GM12872 (cell line): ENCODE measurements around the gene BRPF1.

Experiments
- TF ChIP-seq, protein P1 (sequence below): IDR thresholded peaks from 3 replicates; pipeline ENCODE4 v1.5.1; 2011; ENCODE audit warnings: low read depth, mild to moderate bottlenecking, low read length, moderate library complexity; ENCODE audit not compliant: insufficient read depth

BRPF1 gene

DNA sequence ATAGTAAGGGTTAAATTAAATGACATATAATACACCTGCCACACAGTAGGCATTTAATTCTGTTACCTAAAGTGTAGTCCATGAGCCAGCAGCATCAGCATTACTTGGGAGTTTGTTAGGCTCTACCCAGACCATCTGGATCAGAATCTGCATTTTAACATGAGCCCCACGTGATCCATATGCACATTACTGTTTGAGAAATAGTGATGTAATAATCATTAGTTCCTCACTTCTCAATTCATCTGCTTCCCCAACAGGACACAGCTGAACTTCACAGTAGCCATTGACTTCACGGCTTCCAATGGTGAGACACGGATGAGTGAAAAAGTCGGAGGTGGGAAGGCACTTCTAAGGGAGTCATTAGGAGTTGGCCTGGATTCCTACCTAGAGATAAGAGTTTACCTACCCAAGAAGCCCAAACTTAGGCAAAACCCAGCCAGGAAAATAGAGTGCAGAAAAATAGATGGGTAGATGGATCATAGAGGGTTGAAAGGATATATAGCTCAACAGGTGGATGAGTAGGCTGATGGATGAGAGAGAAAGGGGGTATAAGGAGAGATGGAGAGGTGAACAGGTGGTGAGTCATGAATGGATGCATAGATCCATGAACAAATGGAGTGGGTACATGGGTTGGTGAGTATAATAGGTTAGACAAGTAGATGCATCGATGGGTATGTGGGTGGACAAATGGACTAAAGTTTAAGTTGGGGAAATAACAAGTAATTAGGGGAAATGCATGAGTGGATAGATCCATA, 14.6 kb upstream of the BRPF1 start:
- TF ChIP-seq, protein P1, sequence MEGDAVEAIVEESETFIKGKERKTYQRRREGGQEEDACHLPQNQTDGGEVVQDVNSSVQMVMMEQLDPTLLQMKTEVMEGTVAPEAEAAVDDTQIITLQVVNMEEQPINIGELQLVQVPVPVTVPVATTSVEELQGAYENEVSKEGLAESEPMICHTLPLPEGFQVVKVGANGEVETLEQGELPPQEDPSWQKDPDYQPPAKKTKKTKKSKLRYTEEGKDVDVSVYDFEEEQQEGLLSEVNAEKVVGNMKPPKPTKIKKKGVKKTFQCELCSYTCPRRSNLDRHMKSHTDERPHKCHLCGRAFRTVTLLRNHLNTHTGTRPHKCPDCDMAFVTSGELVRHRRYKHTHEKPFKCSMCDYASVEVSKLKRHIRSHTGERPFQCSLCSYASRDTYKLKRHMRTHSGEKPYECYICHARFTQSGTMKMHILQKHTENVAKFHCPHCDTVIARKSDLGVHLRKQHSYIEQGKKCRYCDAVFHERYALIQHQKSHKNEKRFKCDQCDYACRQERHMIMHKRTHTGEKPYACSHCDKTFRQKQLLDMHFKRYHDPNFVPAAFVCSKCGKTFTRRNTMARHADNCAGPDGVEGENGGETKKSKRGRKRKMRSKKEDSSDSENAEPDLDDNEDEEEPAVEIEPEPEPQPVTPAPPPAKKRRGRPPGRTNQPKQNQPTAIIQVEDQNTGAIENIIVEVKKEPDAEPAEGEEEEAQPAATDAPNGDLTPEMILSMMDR, result no peak

DNA sequence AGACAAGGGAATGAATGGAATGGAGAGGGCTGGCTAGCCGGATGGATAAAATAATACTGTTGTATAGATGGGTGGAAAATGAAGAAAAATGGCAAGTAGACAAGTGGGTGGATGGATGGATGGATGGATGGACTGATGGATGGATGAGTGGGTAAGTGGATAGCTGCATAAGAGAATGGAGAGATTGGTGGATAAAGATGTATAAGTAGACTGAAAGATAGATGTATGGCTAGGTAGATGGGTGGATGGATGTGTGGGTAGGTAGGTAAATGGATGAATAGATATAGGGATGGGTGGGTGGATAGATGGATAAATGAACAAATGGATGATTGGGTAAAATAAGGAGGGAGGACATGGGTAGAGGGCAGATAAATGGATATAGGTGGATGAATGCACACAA, 14.0 kb upstream of the BRPF1 start:
- TF ChIP-seq, protein P1, result no peak

DNA sequence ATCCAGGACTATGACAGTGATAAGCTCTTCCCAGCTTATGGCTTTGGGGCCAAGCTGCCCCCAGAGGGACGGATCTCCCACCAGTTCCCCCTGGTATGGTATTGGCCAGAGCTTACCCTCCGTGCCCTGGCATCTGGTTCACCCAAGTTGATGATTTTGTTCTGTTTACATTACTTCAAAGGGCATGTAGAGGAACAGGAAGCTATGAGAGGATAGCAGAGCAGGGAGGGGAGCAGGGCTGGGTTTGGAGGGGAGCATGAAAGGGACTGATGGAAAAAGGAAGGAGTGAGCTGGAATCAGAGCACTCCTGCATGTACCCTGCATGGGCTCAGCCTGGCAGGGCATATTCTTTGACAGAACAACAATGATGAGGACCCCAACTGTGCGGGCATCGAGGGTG, 13.4 kb upstream of the BRPF1 start:
- TF ChIP-seq, protein P1, result no peak

DNA sequence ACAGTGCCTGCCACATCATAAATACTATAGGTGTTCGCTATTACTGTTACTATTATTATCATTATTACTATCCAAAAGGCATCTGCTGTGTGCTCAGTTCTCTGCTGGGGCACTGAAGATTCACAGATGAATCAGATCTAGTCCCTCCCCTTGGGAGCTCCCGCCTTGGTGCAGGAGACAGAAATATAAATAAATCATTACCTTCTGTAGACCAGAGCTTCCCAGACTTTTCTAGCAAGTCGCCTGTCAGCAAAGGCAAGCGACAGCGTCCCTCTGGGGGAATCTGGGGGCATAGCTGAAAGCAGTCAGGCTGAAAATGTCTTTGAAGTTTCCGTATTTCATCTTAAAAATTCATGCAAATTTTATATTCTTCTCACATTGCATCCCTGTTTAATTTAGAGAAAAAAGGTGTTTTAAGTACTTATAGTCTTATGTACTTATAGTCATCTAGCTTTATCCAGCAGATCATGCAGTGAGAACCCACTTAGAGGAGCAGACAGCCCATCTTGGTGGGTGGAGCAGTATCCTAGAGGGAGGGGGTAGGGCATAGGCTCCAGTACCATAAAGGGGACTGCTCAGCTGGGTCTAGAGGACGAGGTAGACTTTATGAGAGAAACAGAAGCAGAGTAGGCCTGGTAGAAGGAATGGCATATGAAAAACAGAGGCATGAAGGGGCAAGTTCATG, 10.4 kb upstream of the BRPF1 start:
- TF ChIP-seq, protein P1, result no peak

DNA sequence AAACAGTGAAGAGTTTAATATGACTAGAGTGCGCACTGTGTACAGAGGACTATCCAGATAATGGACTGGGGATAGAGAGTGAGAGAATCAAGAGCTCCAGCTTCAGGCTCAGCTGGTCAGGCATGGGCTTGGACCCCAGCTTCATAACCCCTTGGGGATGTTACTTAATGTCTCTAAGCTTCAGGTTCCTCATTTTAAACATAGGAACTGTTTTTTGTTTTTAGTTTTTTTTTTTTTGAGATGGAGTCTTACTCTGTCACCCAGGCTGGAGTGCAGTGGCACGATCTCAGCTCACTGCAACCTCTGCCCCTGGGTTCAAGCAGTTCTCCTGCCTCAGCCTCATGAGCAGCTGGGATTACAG, 9.9 kb upstream of the BRPF1 start:
- TF ChIP-seq, protein P1, result no peak

DNA sequence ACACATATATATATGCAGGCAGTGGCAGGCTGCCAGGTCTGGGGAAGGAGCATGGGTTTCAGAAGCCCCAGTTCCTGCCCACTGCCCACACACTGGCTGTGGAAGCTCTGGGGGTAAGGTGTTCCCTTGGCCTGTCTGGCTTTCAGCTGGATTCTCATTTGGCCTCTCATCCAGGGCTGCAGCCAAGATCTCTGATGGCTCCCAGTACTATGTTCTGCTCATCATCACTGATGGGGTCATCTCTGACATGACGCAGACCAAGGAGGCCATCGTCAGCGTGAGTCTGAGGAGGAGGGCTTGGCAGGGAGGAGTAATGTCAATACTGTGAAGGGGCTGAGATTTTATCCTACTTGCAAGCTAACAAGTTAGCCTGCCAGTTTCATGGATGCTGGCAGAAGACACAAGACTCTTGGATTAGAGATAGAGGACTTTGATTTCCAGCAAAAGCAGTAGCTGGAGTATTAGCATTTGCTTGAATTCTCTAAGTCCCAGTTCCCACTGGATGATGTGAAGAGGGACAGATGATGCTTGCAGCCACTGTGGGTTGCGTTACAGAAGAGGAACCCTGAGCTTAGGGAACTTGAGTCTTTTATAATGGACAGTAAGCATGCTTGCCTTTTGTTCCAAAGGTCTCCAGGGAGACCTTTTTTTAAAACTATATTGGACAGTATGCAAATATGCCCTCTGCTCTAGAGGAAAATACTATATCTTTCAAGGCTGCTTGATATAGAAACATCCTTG, 5.6 kb upstream of the BRPF1 start:
- TF ChIP-seq, protein P1, result no peak

DNA sequence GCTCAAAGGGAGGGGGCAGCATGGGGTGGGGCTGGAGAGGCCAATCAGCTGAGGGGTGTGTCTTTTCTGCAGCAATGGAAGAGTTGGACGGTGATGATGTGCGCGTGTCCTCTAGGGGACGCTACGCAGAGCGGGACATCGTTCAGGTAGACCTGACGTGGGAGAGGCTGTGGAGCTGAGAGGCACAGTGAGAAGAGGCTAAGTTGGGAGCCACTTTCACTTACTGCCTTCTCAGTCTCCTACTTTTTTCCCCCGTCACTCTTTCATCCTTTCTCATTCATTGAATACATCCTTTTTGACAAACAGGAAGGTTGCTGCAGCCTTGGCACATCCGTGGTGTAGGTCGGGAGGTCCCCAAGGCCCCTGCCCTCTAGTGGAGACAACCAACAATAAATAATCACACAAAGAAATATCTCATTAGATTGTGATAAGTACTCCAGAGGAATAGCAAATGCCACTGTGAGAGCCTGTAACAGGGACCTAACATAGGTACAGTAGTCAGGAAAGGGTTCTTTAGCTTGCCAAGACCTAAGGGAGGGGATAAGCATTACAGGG, 4.4 kb upstream of the BRPF1 start:
- TF ChIP-seq, protein P1, result peak; percentile 76
